Measurements from ENCODE around the gene DYNLT2.
"Not testable (repeated sequence)": the region's sequence is repeated elsewhere in the genome, so short reads cannot be mapped to it uniquely, and the experiment has no call there.

The DYNLT2 gene

GRCh38 chr6:169783401-169783800 is 32.0 kb upstream of the DYNLT2 start:
- no peak for DNase-seq

GRCh38 chr6:169782966-169783365 is 31.6 kb upstream of the DYNLT2 start:
- no peak for DNase-seq

- DNase-seq: no peak
These were observed 29.3 kb upstream of the DYNLT2 start for GRCh38 chr6:169780571-169781091.

- DNase-seq: no peak
These were observed 28.5 kb upstream of the DYNLT2 start for GRCh38 chr6:169779896-169780295.

DNA sequence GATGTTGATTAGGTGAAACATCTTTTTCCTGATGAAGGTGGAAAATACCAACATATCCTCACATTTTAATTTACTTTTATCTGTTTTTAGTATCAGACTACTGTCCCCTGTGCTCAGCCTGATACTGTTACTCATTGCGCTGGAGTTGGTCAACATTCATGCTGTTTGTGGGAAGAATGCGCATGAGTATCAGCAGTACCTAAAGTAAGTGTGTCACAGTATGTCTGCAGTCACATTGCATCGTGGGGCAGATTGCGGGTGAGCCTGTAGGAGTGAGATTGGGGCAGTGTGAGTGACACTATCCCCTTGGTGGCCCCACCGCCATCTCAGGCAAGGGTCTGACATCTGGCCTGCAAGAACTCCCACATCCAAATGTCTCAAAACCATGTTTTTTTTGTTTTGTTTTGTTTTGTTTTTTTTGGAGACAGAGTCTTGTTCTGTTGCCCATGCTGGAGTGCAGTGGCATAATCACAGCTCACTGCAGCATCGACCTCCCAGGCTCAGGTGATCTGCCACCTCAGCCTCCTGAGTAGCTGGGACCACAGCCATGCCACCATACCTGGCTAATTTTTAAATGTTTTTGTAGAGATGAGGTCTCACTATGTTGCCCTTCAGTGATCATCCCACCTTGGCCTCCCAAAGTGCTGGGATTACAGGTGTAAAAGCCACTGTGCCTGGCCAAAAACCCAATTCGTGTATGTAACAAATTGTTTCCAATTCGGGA is 27.9 kb upstream of the DYNLT2 start:
- no peak for DNase-seq

- no peak for DNase-seq
These were observed 27.3 kb upstream of the DYNLT2 start for GRCh38 chr6:169778646-169779045.

GRCh38 chr6:169777896-169778295 is 26.5 kb upstream of the DYNLT2 start:
- DNase-seq: no peak

GRCh38 chr6:169776379-169776778 is 25.0 kb upstream of the DYNLT2 start:
- DNase-seq: no peak

- DNase-seq: no peak
These were observed 23.9 kb upstream of the DYNLT2 start for GRCh38 chr6:169775321-169775720.

DNA sequence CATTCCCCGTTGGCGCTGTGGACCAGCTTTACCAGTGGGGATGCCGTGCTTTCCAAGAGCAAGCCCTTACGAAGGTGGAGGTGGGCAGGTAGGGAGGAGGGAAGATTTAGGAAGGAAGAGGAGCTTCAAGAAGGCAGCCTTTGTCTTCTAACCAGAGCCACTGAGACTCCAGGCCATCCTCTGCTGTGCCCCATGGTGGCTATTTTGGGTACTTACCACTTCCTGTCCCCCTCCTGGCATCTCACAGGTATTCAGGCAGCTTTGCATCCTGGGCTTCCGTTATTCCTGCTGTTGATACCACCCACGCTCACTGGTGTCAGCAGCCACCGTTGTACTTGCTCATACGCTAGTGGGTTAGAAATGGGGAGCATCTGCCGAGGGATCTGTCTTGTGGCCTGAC is 23.0 kb upstream of the DYNLT2 start:
- no peak for DNase-seq

DNA sequence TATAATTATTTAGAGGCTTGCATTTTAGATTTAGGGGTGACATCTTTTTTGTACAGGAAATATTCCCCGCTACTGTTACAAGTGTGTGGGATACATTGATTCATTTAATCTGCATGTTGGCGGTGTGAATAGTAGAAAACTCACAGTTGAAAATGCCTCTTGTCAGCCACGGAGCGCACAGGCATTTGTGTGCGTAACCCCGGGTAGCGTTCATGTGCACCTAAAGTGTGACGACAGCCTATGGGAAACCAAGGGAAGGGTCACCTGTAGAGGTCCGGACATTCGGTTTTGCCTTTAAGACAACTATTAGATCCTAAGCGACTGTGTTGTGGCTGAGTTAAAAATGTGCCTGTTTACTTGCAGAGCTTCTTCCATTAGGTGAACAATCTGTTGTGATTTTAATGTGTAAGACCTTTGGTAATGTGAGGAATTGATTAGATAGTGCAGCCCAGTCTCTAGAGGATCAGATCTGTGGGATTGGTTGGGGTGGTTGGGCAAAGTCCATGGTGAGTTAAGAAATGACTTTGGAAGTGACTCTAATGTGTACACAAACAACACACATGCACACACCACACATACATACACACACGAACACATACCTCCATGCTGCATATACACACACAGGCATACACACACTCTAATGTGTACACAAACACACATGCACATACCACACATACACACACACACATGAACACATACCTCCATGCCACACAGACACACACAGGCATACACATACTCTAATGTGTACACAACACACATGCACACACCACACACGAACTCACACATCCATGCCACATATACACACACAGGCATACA is 15.8 kb upstream of the DYNLT2 start:
- DNase-seq: no peak

- DNase-seq: no peak
These were observed 14.9 kb upstream of the DYNLT2 start for GRCh38 chr6:169766232-169766631.

- DNase-seq: not testable (repeated sequence)
These were observed 14.4 kb upstream of the DYNLT2 start for GRCh38 chr6:169765789-169766188.

DNA sequence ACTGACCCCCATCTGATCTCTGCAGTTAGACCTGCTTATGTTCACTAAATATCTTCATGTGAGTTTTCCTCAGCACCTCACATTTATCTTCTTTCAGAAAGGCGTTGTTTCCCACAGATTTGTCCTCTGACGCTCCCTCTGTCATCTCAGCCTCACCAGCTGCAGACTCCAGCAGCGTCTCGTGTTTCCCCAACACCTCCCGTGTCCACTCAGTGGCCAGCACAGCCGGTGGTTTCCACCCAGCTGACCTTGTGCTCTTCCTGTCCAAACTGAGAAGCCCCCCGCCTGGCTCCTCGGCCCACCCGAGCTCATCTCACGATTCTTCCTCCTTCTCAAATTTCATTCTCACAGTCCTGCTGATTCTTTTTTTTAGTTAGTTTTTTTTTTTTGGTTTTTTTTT is 12.5 kb upstream of the DYNLT2 start:
- no peak for DNase-seq

DNA sequence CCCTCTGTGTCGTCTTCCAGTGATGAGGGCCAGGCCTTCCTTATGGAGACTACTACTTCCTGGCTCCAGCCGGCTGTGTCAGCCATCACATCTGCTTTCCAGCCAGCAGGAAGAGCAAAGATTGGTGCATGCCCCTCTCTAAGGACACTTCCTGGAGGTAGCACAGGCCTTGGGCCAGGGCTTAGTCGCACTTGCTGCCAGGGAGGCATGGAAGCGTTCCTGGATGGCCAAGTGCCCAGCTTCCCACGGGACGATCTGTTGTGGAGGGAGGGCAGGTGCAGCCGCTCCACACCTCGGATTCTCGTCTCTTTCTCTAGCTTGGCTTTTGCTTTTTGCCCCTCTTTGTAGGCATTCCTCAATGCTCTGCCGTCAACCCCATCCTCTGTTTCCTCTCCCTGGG is 11.9 kb upstream of the DYNLT2 start:
- DNase-seq: no peak

GRCh38 chr6:169755162-169755561 is 3.8 kb upstream of the DYNLT2 start:
- no peak for DNase-seq

DNA sequence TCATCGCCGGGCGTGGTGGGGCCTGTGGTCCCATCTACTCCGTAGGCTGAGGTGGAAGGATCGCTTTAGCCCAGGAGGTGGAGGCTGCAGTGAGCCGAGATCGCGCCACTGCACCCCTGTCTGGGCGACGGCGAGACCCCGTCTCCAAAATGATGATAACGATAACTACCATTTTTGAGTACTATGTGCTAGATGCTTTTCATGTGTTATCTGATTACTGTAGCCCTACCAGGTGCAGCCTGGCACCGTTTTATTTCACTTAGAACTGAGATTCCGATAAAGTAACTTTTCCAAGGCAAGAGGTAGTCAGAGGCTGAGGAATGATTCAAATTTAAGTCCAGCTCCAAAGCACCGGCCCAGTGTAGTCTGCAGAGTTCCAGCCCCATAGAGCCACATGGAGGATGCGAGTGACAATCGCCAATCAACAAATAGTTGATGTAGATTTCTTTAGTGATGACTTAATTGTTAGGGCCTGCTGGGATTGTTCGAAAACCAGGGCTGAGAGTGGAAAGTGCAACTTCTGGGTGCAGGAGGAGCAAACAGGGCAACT is 777 bp upstream of the DYNLT2 start:
- DNase-seq: peak; percentile 33

DNA sequence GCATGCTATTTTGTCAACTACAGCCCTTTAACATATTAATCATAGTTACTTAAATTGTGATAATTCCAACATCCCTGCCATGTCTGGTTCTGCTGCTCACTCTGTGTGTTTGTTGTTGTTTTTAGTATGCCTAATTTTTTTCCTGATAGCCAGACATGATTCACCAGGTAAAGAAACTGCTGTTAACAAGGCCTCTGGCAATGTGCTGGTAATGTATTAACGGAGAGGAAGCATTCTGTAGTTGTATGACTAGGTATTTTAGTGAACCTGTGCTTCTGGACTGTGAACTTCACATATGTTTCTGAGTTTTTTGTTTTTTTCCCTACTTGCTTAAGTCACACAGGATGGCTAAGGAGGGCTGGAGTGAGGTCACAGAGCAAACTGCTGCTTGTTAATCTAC is 4.8 kb downstream of the DYNLT2 start:
- DNase-seq: no peak

DNA sequence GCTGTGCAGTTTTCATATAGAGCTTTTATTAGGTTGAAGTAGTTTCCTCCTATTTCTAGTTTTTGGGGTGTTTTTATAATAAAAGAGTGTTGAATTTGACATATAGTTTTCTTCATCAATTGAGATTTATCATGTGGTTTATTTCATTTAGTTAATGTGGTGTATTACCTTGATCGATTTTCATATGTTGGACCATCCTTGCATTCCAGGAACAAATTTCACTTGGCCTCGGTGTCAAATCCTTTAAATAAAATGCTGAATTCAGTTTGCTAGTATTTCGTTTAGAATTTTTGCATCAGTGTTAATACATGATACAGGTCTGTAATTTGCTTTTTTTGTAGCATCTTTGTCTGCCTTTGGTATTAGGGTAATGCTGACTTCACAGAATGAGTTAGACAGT is 6.0 kb downstream of the DYNLT2 start:
- no peak for DNase-seq

- no peak for DNase-seq
These were observed 10.0 kb downstream of the DYNLT2 start for GRCh38 chr6:169741344-169741743.

- no peak for DNase-seq
These were observed 12.3 kb downstream of the DYNLT2 start for GRCh38 chr6:169738976-169739529.

- no peak for DNase-seq
These were observed 13.0 kb downstream of the DYNLT2 start for GRCh38 chr6:169738204-169738975.

- DNase-seq: no peak
These were observed 21.4 kb downstream of the DYNLT2 start for GRCh38 chr6:169729961-169730360.
